ENCODE results near the gene TCTN2. TPM values are rescaled to one million over a fixed set of nuclear protein-coding genes. Genes with fewer than 3 reads are reported as not detected.

The TCTN2 gene
- total and polyA plus RNA-seq, 2 of the 4 experiments (the other 2 are of a cell fraction), result 8.4 to 13.6 TPM

GRCh38 chr12:123717350-123717749 lies 46.4 kb downstream of the TCTN2 start:
- no peak overlapping the region for H4K5ac ChIP-seq (ENCODE audit: low read depth, low read length)

More at GRCh38 chr12:123717350-123717749, 46.4 kb downstream of the TCTN2 start:
- Histone ChIP-seq H2BK20ac (ENCODE audit: low read depth, low read length) (no peak overlapping the region), H2BK120ac (ENCODE audit: low read depth, low read length) (no peak overlapping the region), H3K27ac (ENCODE audit: insufficient read depth, low read length) (no peak overlapping the region), H3K23ac (ENCODE audit: low read depth, low read length) (no peak overlapping the region), H2BK15ac (ENCODE audit: low read depth, low read length) (no peak overlapping the region), H3K9ac (ENCODE audit: low read depth, low read length) (no peak overlapping the region), H3K56ac (ENCODE audit: extremely low read depth, insufficient read depth, low read length) (no peak overlapping the region), H3K4me1 (ENCODE audit: control insufficient read depth, insufficient read depth, low read length) (peaks cover 3% of the 10 kb centered on the region), H3K9me3 (ENCODE audit: control insufficient read depth, insufficient read depth, low read length) (no peaks in the 10 kb centered on the region), H3K36me3 (ENCODE audit: control insufficient read depth, insufficient read depth, low read length) (peaks cover 11% of the 10 kb centered on the region), H3K18ac (ENCODE audit: low read depth, low read length) (no peak overlapping the region), H3K4me3 (ENCODE audit: insufficient read depth, low read depth, low read length) (no peak overlapping the region), H4K20me1 (ENCODE audit: insufficient read depth, low read length) (no peaks in the 10 kb centered on the region; the same call in none of the 2 replicates), H3K79me1 (ENCODE audit: low read depth in 1 of 2, low read length in 2 of 2) (peaks cover 18 to 41% of the 10 kb centered on the region in 2 experiments), H2AK9ac (replicated peaks; ENCODE audit: low read depth, low read length, poor library complexity) (no peak overlapping the region), H3K4ac (ENCODE audit: low read depth, low read length) (no peak overlapping the region), H3K14ac (replicated peaks; ENCODE audit: low read depth, low read length) (no peak overlapping the region), H2AK5ac (ENCODE audit: low read depth, low read length) (no peak overlapping the region), H3K9me1 (ENCODE audit: insufficient read depth, low read length) (peaks cover 5% of the 10 kb centered on the region; the same call in 1 of the 2 replicates), H3K27me3 (ENCODE audit: control insufficient read depth, insufficient read depth, low read length) (no peaks in the 10 kb centered on the region), H4K91ac (ENCODE audit: insufficient read depth, low read depth, low read length) (no peak overlapping the region), H4K8ac (ENCODE audit: low read depth in 2 of 2, low read length in 2 of 2) (no peak overlapping the region), H2AFZ (replicated peaks; ENCODE audit: low read length, poor library complexity) (no peak overlapping the region), H3K4me2 (ENCODE audit: low read depth, low read length) (no peak overlapping the region), H2BK5ac (ENCODE audit: low read depth, low read length, poor library complexity, severe bottlenecking) (no peak overlapping the region)
- no TSS peak for BruUV-seq (replicated peaks)
- intact Hi-C loops (cut with micrococcal nuclease) (no loop called here), in situ Hi-C loops (cut with MboI; ENCODE audit: low sequenced_read_pairs) (no loop called here), dilution Hi-C loops (cut with HindIII; ENCODE audit: low sequenced_read_pairs, unreplicated experiment) (no loop called here)
- no peak for ATAC-seq (ENCODE audit: low read depth)
- DNase-seq, result no peak
- CTCF ChIA-PET, result interaction anchor here (0.6 kb wide), 1 partner anchor 35 kb away, joined by 4 read pairs; no protein-coding TSS in a partner anchor
- POLR2A ChIA-PET (ENCODE audit: unreplicated experiment), result no interaction called here
- no CpG with 5 or more reads among the region's 3 CpGs for WGBS, 2 experiments (ENCODE audit: extremely low coverage in 2 of 2, insufficient read length in 1 of 2)
- TF ChIP-seq MAFK (IDR thresholded peaks at IDR 0.05; ENCODE audit: low read depth, low read length) (no peak), CHD1 (IDR thresholded peaks at IDR 0.05; ENCODE audit: low read depth, low read length) (no peak), RFX5 (IDR thresholded peaks at IDR 0.05; ENCODE audit: low read depth, low read length) (no peak), RAD21 (IDR thresholded peaks at IDR 0.05; ENCODE audit: low read length) (no peak), CEBPB (IDR thresholded peaks at IDR 0.05; ENCODE audit: low read depth, low read length) (no peak), MAZ (IDR thresholded peaks at IDR 0.05; ENCODE audit: borderline replicate concordance, low read depth, low read length) (no peak), NFE2L2 (IDR thresholded peaks at IDR 0.05; ENCODE audit: low read depth, low read length) (no peak)

Data from IMR-90 (cell line).